Effector memory CD4-positive, alpha-beta T cell (primary cell): ENCODE measurements around the gene CDK2.

Source experiments
- DNase-seq, 3 donors: peaks; one replicate each; pipeline ENCODE4 v3.0.0-alpha.2; 2020
- H3K27ac ChIP-seq: 2 replicates; pipeline ENCODE4 v1.7.0; 2013; ENCODE audit warnings: mild to moderate bottlenecking, low read length, moderate library complexity; ENCODE audit not compliant: insufficient read depth, poor library complexity, severe bottlenecking
- H3K27me3 ChIP-seq: replicated peaks from 2 replicates; pipeline ENCODE4 v1.7.0; 2013; ENCODE audit warnings: mild to moderate bottlenecking, low read length; ENCODE audit not compliant: insufficient read depth, control insufficient read depth, poor library complexity, severe bottlenecking
- H3K36me3 ChIP-seq: 2 replicates; pipeline ENCODE4 v1.7.0; 2013; ENCODE audit warnings: mild to moderate bottlenecking, low read length, moderate library complexity; ENCODE audit not compliant: control insufficient read depth, insufficient read depth
- H3K4me1 ChIP-seq: 2 replicates; pipeline ENCODE4 v1.7.0; 2013; ENCODE audit warnings: low read length, mild to moderate bottlenecking; ENCODE audit not compliant: control insufficient read depth, insufficient read depth, poor library complexity, severe bottlenecking
- H3K4me3 ChIP-seq: 2 replicates; pipeline ENCODE4 v1.7.0; 2013; ENCODE audit warnings: low read length, low read depth, mild to moderate bottlenecking; ENCODE audit not compliant: insufficient read depth, poor library complexity, severe bottlenecking
- H3K9me3 ChIP-seq: 2 replicates; pipeline ENCODE4 v1.7.0; 2013; ENCODE audit warnings: mild to moderate bottlenecking, low read length, moderate library complexity; ENCODE audit not compliant: control insufficient read depth

CDK2 gene

GRCh38 chr12:55929306-55929791, 37.3 kb upstream of the CDK2 start:
- no peaks in the 10 kb centered on the region for H3K36me3 ChIP-seq
- H3K27me3 ChIP-seq, result no peaks in the 10 kb centered on the region
- H3K27ac ChIP-seq, result peak overlapping the region; percentile 90
- peak overlapping the region; percentile 95 for H3K4me3 ChIP-seq
- H3K4me1 ChIP-seq, result peaks cover 31% of the 10 kb centered on the region
- H3K9me3 ChIP-seq, result no peaks in the 10 kb centered on the region
- DNase-seq, result peak; percentile 69 to 88 (median 76)

GRCh38 chr12:55930771-55931316, 35.8 kb upstream of the CDK2 start, which contains the start of gene DGKA:
Gene DGKA (plus strand): TSS chr12:55931162. CDS start chr12:55936504, 5,342 bp downstream.
- Histone ChIP-seq H3K36me3 (no peaks in the 10 kb centered on the region), H3K27ac (peak within 1 kb of the TSS; percentile 90), H3K4me1 (peaks cover 43% of the 10 kb centered on the region), H3K27me3 (no peaks in the 10 kb centered on the region), H3K4me3 (peak within 1 kb of the TSS; percentile 82), H3K9me3 (no peaks in the 10 kb centered on the region)
- peak in 1 of 3 donors; percentile 48 for DNase-seq

GRCh38 chr12:55931317-55931779, 35.3 kb upstream of the CDK2 start:
- peaks cover 43% of the 10 kb centered on the region for H3K4me1 ChIP-seq
- H3K27me3 ChIP-seq, result no peaks in the 10 kb centered on the region
- peaks cover 3% of the 10 kb centered on the region for H3K36me3 ChIP-seq
- DNase-seq, result no peak
- peak overlapping the region; percentile 90 for H3K27ac ChIP-seq
- H3K4me3 ChIP-seq, result peak overlapping the region; percentile 82
- H3K9me3 ChIP-seq, result no peaks in the 10 kb centered on the region

DNA sequence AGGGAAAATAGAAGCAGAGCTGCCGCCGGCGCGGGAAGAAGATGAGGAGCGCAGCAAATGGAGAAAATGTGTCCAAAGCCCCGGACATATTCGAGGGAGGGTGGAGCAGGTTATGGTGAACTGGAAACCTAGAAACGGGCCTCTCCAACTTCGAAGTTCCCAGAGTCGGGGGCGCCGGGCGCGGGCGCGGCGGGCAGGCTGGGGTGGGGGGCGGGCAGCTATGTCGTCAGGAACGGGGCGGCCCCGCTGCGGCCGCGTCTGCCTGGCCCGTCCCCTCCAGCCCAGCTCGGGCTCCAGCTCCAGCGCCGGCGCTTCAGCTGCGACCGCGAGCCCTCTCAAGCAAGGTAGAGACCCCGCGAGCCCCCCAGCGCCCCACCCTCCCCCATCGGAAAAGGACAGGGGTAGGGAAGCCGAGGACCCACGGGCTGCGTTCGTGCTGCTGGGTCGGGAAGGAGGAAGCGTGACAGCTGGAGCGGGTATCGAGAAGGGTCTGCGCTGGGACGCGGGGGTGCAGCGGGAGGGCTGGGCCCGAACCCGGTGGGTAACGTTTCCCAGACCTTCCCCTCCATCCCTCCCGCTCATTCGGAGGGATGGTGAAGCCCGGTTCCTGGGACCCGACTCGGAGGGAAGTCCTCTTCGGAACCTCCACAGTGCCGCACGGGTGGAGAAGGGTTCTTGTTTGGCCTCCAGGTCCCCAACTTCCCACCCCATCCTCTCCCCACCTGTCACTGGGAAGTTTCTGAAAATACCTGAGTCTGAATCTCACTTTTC, 34.7 kb upstream of the CDK2 start:
- H3K36me3 ChIP-seq, result peaks cover 9% of the 10 kb centered on the region
- H3K9me3 ChIP-seq, result no peaks in the 10 kb centered on the region
- peak overlapping the region; percentile 82 for H3K4me3 ChIP-seq
- DNase-seq, result peak in 1 of 3 donors; percentile 21
- H3K27me3 ChIP-seq, result no peaks in the 10 kb centered on the region
- peak overlapping the region; percentile 90 for H3K27ac ChIP-seq
- peaks cover 43% of the 10 kb centered on the region for H3K4me1 ChIP-seq

- Histone ChIP-seq H3K4me1 (peaks cover 44% of the 10 kb centered on the region), H3K27me3 (no peaks in the 10 kb centered on the region), H3K9me3 (no peaks in the 10 kb centered on the region), H3K4me3 (peak overlapping the region; percentile 82), H3K36me3 (peaks cover 14% of the 10 kb centered on the region), H3K27ac (peak overlapping the region; percentile 90)
- peak in 1 of 3 donors; percentile 29 for DNase-seq
These were observed 34.1 kb upstream of the CDK2 start for GRCh38 chr12:55932551-55932910.

DNA sequence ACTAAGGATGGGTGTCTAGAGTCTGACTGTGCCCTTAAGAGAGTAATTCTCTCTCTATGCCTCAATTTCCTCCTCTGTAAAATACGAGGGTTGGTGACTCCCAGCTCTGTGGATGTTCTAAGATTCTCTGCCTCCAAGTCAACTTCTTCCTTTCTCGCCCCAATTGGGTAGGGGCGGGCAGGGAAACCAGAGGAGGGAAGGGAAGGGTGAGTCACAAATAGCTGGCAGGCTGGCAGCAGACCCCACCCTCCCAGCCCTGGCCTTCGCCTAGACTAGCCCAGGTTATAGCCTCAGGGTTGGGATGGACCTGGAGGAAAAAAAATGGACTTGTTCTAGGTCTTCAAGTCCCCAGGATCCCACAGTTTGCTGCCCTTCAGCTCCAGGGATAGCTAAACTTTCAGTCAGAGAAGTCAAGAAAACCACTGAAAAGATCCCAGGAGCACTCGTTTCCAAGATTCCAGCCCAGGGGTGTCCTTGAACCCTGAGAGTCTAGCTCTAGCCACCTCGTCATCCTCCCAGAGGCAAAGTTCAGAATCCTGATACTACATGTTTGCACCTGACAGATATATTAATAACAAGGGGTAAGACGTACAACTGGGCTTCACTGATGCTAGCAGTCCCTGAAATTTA, 33.3 kb upstream of the CDK2 start:
- Histone ChIP-seq H3K4me3 (peak overlapping the region; percentile 82), H3K27ac (peak overlapping the region; percentile 90)

GRCh38 chr12:55933799-55934742, 32.6 kb upstream of the CDK2 start:
- peak overlapping the region; percentile 64 for H3K27ac ChIP-seq
- peaks cover 28% of the 10 kb centered on the region for H3K36me3 ChIP-seq
- H3K4me1 ChIP-seq, result peaks cover 49% of the 10 kb centered on the region
- no peaks in the 10 kb centered on the region for H3K9me3 ChIP-seq
- H3K4me3 ChIP-seq, result peak overlapping the region; percentile 82
- no peak for DNase-seq
- no peaks in the 10 kb centered on the region for H3K27me3 ChIP-seq

More for the DNA sequence above, 33.3 kb upstream of the CDK2 start:
- Histone ChIP-seq H3K9me3 (no peaks in the 10 kb centered on the region), H3K27me3 (no peaks in the 10 kb centered on the region), H3K4me1 (peaks cover 48% of the 10 kb centered on the region), H3K36me3 (peaks cover 22% of the 10 kb centered on the region)
- no peak for DNase-seq

GRCh38 chr12:55934773-55935172, 31.9 kb upstream of the CDK2 start:
- no peak for DNase-seq

DNA sequence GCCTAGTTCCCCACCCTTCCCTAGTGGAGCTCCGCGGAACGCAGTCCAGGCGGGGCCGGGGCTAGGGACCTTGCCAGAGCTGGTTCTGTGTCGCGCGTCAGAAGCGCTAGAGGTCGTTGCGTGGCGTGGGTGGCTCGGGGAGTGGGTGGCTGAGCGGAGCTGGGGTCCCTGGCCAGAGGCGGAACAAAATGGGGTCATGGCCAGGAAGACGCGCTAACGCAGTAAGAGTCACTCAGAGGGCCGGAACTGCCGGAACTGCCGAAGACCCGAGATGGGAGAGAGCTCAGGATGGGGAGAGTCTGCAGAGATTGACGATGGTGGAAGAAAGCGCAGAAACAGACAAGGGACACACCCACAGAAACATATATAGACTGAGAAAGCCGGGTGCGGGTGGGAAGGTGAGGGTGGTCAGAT, 30.9 kb upstream of the CDK2 start:
- Histone ChIP-seq H3K27ac (peak overlapping the region; percentile 64), H3K36me3 (peaks cover 41% of the 10 kb centered on the region), H3K9me3 (no peaks in the 10 kb centered on the region), H3K4me1 (peaks cover 58% of the 10 kb centered on the region), H3K4me3 (peak overlapping the region; percentile 82), H3K27me3 (no peaks in the 10 kb centered on the region)
- peak in 1 of 3 donors; percentile 17 for DNase-seq

More at GRCh38 chr12:55934773-55935172, 31.9 kb upstream of the CDK2 start:
- peak overlapping the region; percentile 64 for H3K27ac ChIP-seq
- no peaks in the 10 kb centered on the region for H3K9me3 ChIP-seq
- H3K27me3 ChIP-seq, result no peaks in the 10 kb centered on the region
- peak overlapping the region; percentile 82 for H3K4me3 ChIP-seq
- H3K36me3 ChIP-seq, result peaks cover 31% of the 10 kb centered on the region
- peaks cover 52% of the 10 kb centered on the region for H3K4me1 ChIP-seq
